GM10248 (cell line): ENCODE measurements around the gene DOCK7.

Experiments used
- CTCF ChIA-PET: fragments of 300-600 bp; sonication (Branson Sonifier 250); formaldehyde crosslinking; extraction: SDS; loops from one replicate; lab custom pipeline; 2021; ENCODE audit warnings: antibody characterized with exemption; lab: Yijun Ruan, JAX
- POLR2A ChIA-PET: fragments of 350-650 bp; sonication (Branson Sonifier 250); formaldehyde crosslinking; extraction: SDS; loops from one replicate; lab custom pipeline; 2020; ENCODE audit warnings: antibody characterized with exemption; lab: Yijun Ruan, JAX
- DNase-seq: peaks from one replicate; pipeline ENCODE4 v3.0.0; 2012; ENCODE audit errors: extremely low spot score
- TF ChIP-seq, protein P1 (sequence below): IDR thresholded peaks from 2 replicates; pipeline ENCODE4 v1.5.1; 2012; ENCODE audit warnings: mild to moderate bottlenecking, low read depth; ENCODE audit errors: extremely low read depth, missing control alignments, control extremely low read depth

DOCK7 gene

DNA sequence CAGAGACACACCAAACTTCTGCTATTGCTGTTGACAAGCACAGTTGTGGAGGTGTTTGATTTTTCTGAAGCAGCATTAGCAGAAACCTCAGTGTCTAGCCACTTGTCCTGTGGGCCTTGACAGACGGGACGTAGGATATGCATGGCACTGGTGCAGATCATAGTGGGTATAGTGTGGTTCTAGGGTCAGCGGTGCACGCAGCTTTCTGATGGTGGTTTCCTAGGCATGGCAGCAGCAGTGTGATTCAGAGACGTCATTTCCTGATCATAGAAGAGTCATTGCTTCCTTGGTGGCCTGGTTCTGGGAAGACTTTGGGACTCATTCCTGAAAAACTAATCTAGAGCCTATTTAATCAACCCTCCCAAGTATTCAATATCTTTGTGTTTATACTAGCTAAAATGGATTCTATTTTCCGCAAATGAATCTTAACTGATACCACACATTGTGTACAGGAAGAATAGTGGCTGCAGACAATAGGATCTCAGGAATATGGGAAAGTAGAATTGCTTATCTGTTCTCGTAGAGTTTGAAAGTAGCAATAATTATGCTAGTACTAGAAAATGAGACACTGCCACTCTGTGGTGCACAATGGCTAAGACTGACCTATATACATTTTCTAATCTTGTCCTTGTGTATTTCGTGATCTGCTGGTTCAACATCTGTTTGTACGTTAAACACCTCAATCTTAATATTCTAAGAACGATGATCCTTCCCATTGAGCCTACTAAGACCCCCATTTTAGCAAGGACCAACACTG, 254.1 kb downstream of the DOCK7 start:
- DNase-seq: no peak
- ChIA-PET POLR2A (no interaction called here), CTCF (interaction anchor here (1.0 kb wide), 1 partner anchor 10 kb away, joined by 3 read pairs; no protein-coding TSS in a partner anchor)
- TF ChIP-seq, protein P1, sequence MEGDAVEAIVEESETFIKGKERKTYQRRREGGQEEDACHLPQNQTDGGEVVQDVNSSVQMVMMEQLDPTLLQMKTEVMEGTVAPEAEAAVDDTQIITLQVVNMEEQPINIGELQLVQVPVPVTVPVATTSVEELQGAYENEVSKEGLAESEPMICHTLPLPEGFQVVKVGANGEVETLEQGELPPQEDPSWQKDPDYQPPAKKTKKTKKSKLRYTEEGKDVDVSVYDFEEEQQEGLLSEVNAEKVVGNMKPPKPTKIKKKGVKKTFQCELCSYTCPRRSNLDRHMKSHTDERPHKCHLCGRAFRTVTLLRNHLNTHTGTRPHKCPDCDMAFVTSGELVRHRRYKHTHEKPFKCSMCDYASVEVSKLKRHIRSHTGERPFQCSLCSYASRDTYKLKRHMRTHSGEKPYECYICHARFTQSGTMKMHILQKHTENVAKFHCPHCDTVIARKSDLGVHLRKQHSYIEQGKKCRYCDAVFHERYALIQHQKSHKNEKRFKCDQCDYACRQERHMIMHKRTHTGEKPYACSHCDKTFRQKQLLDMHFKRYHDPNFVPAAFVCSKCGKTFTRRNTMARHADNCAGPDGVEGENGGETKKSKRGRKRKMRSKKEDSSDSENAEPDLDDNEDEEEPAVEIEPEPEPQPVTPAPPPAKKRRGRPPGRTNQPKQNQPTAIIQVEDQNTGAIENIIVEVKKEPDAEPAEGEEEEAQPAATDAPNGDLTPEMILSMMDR: peak; percentile 6

DNA sequence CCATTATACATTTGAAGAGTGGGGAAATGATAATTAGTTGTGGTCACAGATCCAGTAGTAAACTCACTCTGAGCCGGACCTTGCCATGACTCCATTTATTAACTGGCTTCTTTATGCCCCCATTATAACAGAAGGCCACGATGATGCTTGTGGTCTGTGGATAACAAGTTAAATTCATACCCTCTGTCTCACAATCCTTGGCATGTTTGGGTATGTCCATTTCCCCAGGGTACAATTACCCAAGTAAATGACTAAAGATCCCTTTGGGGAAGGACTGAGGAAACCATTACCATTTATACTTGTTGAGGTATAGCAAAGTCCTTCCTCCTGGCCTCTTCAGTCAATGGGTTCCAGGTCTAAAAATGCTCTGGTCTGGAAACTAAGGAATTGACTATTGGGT, 258.6 kb downstream of the DOCK7 start:
- ChIA-PET CTCF (no interaction called here), POLR2A (no interaction called here)
- TF ChIP-seq, protein P1: no peak
- no peak for DNase-seq

DNA sequence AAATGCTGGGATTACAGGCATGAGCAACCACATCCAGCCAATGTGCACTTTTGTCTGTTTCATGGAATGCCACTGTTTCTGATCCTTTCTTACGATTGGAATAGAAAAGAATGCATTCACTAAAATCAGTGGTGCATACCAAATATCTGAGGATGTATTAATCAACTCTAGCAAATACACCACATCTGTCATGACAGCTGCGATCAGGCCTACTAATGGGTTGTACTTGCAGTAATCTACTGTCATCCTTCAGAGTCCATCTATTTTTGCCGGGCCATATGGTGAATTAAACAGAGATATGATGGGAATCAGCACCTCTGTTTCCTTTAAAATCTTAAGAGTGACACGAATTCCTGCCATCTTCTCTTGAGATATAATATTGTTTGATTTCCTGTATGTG, 259.8 kb downstream of the DOCK7 start:
- POLR2A ChIA-PET: no interaction called here
- CTCF ChIA-PET: no interaction called here
- DNase-seq: no peak
- TF ChIP-seq, protein P1: no peak

DNA sequence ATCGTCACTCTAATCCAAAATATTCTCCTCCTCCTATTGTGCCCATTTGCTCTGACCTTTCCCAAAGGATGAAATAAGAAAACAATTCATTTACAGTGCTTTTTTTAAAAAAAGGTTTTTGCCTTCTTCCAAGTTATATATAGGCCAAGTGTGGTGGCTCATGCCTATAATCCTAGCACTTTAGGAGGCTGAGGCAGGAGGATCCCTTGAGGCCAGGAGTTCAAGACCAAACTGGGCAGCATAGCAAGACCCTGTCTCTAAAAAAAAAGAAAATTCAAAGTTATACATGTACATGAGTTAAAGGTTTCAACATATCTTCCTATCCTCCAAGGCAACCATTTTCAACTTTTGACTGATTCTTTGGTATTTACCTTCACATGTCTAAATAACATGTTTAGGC, 261.4 kb downstream of the DOCK7 start:
- ChIA-PET CTCF (no interaction called here), POLR2A (no interaction called here)
- TF ChIP-seq, protein P1: no peak
- DNase-seq: no peak

DNA sequence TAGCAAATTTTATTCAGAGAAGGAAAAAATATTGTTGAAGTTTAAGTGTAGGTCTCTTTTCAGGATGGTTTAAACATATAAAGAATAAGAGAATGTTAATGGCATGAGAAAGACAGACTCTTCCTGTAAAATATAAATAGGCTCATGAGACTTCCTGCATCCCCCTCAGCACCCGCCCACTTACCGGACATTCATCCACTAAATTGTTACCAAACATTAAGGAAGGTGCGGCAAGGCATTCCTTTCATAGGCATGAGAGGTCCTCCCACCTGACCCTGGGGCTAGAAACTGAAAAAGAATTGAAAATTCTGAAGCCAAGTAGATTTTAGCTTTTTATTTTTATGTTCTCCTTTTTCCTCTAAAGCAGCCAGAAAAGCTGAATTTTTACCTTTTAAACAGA, 261.9 kb downstream of the DOCK7 start:
- DNase-seq: no peak
- ChIA-PET CTCF (no interaction called here), POLR2A (no interaction called here)
- TF ChIP-seq, protein P1: no peak

DNA sequence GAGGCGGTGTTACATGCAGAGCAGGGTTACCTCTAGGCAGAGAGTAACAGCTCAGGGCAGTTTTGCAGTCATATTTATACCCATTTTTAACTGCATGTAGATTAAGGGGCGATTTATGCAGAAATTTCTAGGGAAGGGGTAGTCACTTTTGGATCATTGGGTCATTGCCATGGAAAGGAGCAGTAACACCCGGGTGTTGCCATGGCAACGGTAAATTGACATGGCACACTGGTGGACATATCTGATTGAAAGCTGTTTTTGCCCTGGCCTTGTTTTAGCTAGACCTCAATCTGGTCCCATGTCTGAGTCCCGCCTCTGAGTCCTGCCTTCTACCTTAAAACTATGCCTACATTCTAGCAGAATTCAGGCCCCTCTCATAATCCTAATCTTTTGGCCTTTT, 263.1 kb downstream of the DOCK7 start:
- TF ChIP-seq, protein P1: no peak
- ChIA-PET CTCF (interaction anchor here (1.1 kb wide), 1 partner anchor 25 kb away, joined by 3 read pairs; no protein-coding TSS in a partner anchor), POLR2A (interaction anchor here (0.6 kb wide), 1 partner anchor 26 kb away, joined by 3 read pairs; no protein-coding TSS in a partner anchor)
- DNase-seq: no peak
